AG08396 (cell line): ENCODE results near the gene GNAQ.
"Not testable (repeated sequence)": the region's sequence is repeated elsewhere in the genome, so short reads cannot be mapped to it uniquely, and the experiment has no call there.

Experiments
- DNase-seq: peaks from one replicate; pipeline ENCODE4 v3.0.0; 2012; ENCODE audit warnings: low spot score, mixed read lengths

GNAQ gene

DNA sequence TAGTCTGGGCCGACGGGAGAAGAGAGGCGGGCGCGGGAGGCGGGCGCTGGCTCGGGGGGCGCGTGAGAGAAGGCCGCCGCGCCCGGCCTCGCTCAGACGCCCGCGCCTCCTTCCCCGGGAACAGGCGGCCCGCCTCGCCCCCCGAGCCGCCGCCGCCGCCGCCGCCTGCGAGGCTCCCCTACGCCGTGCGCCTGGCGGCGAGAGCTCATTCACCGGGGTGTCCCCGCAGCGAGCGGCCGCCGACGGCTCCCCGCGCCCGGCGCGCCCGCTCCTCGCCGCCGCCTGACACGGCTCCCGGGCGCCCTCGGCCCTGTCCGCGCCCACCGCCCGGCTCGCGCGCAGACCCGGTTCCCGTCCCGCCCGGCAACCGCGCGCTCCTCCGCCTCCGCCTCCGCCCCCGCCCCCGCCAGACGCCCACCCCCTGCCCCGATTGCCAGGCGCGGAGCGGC, at the start of gene GNAQ:
Gene GNAQ, minus strand, starts transcription at position 368 of the 449 bp plus-strand sequence. CDS start 576 bp downstream, outside the sequence.
- DNase-seq, result peak; percentile 60

DNA sequence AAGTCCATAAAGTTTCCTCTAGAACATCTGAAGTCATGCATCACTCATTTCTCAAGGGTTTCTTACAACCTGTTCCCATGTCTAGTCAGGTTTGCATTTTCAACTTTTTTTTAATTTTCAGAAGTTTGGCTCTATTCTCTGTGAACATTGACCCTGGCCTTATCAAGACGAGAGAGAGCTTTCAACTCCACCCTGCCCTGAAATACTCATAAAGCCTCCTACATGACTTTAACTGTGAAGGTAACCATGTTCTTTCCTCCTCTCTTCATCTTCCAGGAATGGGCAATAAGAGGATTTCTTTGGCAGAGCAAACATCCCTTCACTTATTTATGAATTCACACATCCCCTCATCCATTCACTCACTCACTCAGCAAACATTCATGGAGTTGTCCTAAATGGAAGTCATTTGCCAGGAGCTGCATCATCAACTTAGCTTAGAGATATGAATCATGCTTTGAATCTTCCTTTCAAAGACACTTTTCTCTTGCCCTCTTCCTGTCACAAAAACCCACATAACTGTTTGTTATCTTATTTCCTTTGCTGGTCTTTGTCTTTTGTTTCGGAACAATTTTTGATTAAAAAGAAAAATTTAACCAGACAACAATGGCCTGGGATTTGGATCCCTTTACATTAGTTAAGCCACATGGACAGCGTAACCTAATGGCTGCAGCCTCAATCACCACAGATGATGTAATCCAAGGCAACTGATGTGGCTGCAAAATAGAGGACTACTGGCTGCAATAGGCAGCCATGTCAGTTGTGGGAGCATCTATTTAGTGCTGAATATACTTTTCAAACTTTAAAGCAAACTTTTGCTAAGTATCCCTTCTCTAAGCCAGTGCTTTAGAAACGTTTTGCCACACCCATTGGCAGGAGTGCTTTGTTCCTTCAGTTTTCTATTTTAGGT, 43.0 kb upstream of the GNAQ start:
- no peak for DNase-seq

DNA sequence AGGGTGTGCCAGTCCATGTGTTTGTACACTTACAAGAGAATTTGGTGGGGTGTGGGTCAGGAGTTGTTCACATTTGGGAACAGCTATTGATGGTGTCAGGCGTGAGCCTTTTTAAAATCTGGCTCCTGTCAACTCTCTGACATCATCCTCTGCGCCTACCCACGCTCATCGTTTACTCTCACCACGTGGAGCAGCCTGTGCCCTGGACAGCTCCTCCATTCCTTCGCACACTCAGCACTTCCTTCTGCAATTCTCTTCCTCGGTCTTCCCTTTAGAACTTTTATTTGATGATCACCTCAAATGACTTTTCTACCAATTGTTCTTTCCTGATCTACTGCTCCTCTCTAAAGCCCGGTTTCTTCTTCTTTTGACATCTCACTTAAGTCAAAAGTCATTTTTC, 42.1 kb upstream of the GNAQ start:
- no peak for DNase-seq

DNA sequence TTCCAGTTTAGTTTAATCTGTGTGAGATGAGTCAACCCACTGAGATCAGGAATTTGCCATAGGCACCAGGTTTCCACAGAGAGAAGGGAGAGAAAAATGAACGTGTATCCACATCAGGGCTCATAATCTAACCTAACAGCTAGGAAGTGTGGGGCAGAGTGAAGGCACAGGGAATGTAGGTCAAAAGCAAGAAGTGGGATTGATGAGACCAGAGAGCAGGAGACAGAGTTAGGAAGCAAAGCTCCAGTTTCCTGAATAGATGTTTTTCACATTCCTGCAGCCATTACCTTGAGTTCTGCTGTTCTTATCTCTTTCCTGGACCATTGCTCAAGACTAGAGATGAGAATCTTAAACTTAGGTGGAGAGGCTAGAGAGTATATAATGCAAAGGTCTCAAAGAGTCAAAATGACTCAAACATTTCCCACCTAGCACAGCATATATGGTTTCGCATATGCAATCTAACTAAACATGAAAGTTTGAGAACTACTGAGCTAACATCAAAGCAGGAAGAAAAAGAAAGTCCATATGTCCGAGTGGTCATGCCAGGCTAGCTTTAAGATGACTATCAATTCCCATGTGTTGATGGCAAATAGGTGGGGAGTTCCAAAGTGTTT, 41.1 kb upstream of the GNAQ start:
- no peak for DNase-seq

DNA sequence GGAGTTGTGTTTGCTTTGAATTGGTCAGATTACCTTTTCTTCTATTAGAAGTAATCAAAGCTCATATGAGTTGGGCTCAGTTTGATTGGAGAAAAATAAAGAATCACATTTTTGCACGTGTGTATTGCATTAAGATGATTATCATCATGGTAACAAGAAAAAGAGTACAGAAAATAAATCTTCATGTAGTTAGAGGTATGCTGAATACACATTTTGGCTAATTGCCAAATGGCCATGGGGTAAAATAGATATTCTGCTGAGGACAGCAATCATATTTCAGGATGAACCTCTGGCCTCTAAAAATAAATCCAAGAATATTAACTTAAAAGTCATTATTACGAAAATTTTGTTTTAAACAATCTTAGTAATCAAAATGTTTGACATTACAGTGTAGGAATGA, 38.9 kb upstream of the GNAQ start:
- DNase-seq, result no peak

DNA sequence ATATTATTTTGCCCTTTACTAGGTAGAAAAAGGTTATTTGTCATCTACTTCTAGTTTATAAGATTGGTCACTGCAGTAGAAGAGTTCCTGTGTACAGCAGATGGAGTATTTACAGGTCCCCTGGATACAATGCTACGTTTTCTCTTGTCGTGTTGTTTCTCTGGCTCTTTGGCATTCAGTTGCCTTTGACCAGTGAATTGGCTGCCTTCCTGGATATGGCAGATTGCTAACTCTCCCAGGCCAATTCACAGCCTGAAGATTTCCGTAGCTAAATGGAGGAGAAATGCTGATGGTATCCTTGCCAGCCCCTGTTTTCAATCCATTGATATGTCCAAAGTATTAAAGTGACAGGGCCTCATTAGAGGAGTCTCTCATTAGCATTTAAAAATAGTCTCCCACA, 32.5 kb upstream of the GNAQ start:
- no peak for DNase-seq

DNA sequence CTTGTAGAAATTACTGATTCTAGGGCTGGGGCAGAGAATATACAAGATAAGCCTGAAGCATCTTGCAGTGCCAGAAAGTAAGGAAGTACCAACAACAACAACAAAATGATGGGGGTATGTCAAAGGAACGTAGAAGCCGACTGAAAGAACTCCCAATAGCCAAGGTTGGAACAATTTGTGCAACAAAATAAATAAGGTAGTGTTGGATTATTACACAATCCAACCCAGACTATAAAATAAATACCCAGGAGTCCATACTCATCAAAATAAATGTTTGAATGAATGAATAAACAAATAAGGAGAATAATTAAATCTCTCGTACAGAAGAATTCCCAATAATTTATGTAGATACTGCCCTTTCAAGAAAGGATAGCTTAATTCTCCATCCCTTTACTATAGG, 31.1 kb upstream of the GNAQ start:
- DNase-seq, result no peak

DNA sequence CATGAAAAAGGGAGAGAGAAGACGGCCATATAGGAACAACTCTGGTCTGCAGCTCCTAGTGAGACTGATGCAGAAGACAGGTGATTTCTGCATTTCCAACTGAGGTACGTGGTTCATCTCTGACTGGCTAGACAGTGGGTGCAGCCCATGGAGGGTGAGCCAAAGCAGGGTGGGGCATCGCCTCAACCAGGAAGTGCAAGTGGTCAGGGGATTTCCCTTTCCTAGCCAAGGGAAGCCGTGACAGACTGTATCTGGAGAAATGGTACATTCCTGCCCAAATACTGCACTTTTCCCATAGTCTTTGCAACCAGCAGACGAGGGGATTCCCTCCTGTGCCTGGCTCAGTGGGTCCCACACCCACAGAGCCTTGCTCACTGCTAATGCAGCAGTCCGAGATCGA, 22.6 kb upstream of the GNAQ start:
- not testable (repeated sequence) for DNase-seq

DNA sequence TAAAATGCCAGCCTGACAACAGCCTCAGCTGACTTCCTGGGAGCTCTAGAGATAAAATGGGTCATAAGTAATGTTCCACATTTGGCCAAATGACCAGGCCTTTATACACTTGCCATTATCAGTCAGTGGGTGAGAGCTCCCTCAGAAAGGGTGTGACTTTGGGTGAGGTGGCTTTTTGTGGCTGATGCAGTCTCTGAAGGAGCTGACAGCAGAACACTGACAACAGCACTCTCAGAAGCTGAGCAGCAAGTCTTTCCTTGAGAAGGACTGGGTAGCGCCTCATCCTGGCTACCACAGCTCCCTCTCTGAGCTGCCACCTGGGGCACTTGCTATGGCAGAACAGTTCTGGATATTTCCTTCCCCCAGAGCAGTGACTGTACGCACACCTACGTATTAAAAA, 22.0 kb upstream of the GNAQ start:
- no peak for DNase-seq

DNA sequence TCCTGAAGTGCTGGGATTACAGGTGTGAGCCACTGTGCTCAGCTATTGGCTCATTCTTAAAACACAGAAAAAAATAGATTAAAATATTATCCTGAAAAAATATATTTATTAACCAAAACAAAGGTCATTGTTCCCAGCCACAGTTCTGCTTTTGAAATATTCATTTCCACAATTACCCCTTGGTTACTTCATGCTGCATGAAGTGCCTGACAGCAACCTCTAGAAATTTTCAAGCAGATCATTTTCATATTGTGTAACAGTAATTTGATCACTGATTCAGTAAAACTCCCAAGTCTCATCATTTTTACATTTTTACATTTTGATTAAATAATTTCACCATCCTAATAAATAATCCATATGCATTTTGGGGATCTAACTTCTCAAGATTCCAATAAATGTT, 18.8 kb upstream of the GNAQ start:
- DNase-seq, result no peak

DNA sequence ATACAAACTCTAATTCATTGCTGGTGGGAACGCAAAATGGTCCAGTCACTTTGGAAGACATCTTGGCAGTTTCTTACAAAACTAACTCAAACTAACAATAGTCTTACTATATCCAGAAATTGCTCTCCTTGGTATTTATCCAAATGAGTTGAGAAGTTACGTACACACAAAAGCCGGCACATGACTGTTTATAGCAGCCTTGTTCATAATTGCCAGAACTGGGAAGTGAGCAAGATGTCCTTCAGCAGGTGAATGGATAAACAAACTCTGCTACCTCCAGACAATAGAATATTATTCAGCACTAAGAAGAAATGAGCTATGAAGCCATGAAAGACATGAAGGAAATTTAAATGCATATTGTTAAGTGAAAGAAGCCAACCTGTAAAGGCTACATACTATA, 17.9 kb upstream of the GNAQ start:
- no peak for DNase-seq

DNA sequence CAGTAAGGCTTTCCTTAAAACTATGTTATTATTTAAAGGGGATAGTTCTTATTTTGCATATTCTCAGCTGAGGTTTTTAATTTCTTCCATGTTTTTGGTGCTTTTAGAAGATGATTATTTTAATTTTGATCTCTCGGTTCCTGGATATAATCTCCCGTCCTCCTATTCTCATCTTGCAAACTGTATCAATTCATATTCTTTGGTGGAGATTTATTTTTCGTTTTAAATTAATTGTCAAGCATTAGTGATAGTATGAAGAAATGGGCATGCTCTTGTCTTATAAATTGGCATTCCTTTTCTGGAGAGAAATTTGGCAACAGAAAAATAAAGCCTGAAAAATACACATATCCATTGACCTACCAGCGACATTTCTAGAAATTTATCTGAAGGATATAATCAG, 15.5 kb upstream of the GNAQ start:
- no peak for DNase-seq

DNA sequence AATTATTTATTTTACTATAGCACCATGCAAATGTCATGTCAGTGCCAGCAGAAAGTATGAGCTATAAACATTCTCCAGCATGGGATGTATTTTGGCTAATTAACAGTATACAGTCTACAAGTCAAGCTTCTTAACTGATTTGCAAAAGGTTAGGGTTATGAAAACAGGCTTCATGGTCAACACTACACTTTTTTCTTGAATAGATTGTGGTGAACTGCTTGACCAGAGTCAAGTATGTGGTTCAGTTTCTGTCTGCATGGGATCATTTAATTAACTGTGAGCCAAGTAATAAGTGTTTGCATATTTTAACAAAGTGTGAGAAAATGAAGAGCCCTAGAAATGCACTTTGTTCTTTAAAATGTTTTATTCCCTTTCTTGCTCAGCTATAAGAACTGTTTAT, 14.5 kb upstream of the GNAQ start:
- DNase-seq, result no peak

DNA sequence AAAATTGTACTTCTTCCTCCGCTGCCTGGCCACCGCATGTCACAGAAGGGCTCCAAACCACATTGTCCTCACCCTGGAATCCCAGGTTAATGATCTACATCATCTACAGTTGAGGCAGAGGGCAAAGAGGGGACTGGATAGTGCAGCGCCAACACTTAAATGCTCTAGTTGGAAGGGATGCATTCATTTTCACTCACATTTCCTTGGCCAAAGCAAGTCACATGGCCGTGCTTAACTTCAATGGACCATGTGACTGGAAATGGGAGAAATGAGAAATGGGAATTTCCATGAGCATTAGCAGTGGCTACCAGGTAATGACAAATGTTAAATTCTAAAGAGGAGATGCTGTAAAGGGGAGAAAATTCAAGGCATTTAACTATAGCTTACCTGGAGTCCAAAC, 13.3 kb upstream of the GNAQ start:
- no peak for DNase-seq

DNA sequence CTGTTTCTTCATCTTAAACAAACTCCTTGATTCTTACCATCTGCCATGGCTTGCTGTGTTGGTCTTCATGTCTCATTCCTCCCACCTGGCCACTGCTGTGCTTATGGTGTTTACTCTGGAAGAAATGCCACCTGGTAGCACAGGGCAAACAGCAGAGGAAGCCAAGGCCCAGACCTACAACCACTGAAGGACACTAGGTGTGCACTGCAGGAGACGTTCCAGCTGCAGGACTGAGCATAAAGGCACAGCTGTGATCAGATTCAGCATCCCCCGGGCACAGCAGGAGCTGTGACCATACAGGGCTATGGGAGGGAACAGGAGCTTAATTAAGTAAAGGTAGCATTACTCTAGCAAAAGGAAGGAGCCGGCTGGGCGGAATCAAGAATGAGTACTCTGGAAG, 12.6 kb upstream of the GNAQ start:
- DNase-seq, result no peak

DNA sequence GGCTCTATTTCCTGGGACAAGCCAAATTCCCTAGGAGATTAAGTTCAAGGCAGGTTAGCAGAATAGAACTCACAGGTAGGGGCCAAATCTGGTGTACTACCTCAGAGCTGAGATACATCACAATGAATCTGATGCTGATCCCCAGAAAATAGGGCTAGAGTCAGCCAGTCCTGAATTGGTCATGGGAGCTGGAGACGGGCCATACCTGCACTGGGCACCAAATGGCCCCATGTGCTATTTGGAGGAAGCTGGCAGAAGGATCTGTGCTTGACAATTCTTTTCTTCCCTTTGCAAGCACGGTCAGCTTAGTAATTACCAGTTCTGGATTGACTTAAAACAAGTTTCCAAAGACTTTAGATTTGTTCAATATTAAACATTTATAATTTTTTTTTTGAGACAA, 10.4 kb upstream of the GNAQ start:
- no peak for DNase-seq

DNA sequence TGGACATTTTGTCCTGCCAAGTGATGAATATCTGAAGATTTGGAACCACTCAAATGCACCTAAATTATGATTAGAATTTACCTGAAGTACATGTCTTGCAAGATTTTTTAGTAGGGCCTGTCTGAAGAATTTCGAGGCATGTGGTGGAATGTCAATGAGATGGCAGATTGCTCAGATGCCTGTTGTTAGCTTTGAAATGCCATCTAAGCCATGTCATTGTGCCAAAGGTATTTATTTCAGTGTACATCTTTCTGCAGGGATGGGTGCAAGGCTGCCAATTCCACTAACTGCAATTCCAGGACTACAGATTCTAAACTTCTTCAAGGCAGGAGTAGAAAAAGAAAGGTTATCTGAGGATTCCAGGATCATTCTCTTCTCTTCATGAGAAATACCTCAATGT, 9.1 kb upstream of the GNAQ start:
- DNase-seq, result no peak

DNA sequence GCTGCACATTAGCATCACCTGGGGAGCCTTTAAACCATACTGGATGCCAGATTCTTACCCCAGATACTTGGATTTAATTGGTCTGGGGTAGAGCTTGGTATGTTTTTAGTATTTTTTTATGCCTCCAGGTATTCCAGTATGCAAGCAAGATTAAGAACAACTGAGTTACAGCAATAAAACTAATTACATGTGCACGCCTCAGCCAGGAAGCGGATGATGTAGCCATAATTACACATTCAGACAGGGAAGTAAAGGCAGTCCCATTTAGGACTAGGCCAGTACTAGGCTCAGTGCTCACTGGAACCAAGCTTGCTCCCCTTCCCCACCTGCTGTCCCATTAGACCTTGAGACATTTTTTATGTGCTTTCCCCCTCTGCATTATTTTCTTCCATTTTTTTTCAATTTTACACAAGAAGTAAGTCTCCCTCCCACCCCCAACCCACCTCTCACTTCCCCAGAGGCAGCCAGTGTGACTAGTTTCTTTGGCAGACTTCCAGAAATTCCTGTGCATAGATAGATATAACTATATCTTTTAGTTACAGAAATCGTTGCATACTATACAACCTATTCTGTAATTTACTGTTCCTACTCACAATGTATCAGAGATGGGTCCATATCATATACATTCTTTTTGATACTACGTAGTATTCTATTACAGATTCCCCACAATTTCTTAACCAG, 7.1 kb upstream of the GNAQ start:
- no peak for DNase-seq

DNA sequence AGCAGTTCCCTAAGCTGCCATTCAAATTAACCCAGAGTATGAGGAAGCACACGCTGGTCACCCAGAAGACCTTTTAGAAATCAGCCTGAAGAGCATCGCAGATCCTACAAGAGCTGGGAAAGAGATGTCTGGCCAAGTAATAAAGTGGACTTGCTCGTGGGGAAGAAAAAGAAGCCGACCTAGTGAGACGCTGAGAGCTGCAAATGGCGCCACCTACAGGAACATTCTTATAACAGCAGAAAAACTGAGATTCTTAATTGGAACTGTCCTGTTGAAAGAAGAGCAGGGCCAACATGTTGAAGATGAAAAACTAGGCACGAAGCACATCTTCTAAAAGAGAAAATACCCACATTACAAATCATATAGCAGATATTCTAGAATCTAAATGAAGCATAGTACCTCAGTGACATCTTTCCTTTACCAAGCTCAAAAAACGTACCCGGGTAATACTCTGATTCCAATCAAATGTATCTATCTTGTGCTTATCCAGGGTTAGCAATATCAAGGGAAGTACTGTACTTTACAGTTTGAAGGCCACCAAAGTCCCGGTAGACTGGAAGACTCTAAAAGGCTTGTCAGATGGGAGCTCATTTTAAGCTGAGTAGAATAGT, 3.9 kb upstream of the GNAQ start:
- DNase-seq, result peak; percentile 65

DNA sequence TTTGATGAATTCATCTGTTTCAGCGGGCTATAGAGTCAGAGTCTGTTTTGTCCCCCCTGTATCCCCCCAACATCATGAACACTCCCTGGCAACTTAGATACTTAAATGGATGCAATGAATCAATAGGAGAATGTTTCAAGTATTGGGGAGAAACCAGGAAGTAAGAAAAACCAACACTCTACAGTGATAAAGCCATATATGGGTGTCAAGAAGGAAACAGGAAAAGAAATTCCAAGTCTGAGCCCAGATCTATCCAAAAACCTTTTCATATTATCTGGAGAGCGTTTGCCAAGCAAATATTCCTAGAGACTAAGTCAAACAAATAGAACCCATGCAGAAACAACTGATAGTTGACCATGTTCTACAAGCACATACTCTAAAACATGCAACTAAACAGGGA, 2.3 kb upstream of the GNAQ start:
- no peak for DNase-seq

DNA sequence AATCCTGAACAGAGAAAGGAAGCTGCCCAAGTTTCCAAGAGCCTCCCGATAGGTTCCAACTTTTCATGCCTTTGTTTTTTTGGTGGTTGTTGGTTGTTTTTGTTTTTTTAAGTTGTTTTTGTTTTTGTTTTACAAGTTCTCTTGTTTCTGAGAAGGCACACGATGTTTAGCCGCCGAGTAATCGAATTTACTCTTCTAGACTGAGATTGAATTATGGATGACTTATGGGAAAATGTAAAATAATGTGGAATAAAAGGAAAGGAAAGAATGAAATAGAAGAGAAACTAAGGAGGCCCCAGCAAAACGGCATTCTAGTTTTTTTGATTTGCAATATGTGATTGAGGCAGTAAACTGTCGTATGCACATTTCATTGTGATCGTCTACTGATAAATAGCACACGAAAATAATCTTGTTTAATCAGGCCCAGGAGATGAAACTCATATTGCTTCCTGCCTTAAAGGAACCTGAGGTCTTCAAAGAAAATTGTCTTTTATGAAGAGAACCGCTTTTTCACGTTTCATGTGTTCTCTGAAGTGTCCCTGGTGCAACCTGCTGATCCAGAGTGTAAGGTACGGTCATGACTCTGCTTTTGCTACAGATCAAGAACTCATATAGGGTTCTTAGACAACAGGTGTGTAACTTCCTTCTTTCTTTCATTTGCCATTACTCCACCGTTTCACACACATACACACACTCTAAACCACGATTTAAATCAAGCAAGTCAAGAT, 1.3 kb upstream of the GNAQ start:
- no peak for DNase-seq
